ENCODE results near the gene RALGAPA2. TPM values are rescaled to one million over a fixed set of nuclear protein-coding genes. Genes with fewer than 3 reads are reported as not detected.

RALGAPA2 gene
- total and polyA plus RNA-seq, 10 donors = 1.2 to 55.2 (median 29.4) TPM

DNA sequence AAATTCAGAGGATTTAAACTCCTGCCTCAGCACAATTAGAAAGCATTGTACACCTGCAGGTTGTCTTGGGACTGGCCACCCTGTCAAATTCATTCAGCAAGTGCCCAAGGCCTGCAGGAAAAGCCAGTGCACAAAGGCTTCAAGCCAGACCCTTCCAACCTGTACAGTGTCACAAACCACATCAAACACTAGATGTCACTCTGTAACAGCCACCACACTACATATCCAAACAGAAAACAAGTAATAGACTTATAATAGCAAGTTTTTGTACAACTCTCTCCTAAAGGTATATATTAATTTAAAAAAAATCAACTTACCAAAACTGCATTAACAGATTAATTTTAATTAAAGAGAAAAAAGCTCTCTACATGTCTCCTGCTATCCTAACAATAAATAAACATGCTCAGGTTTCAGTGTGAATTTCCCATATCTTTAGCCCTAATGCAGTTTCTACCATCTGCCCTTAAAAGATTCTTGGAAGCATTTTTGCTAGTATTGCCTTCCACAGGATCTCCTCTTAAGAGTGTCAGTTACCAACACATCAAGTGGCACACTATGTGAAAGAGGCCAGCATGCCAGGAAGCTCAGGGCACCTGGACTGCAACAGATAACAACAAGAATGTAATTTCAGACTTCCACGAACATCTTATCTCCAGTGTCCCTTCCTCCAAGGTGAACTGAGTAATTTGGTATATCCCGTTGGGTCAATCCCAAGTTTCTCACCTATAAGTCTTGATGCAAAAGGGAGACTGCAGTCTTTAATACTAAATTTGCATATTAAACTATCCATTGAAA is 47.5 kb downstream of the RALGAPA2 start:
- Histone ChIP-seq H3K27ac (no peak overlapping the region), H3K27me3 (replicated peaks in 1 of 7) (no peaks in the 10 kb centered on the region), H3K36me3 (peaks cover 0 to 4% (median 0%) of the 10 kb centered on the region in 6 donors), H3K4me3 (no peak overlapping the region), H3K9me3 (no peaks in the 10 kb centered on the region), H3K4me1 (peaks cover 14 to 52% (median 41%) of the 10 kb centered on the region in 6 donors)
- intact Hi-C loops (cut with DNase I; ENCODE audit: low total_unique reads) = loop anchor here (5.0 kb wide), 1 partner anchor 157 kb away; no protein-coding TSS in a partner anchor
- no peak for DNase-seq
- TF ChIP-seq POLR2AphosphoS5 (IDR thresholded peaks at IDR 0.05) (no peak), CTCF (IDR thresholded peaks at IDR 0.05 in 8 of 11, conservative IDR thresholded peaks at IDR 0.05 in 3 of 11) (peak in 7 of 11 experiments; percentile 43 to 69 (median 49))
- 40 to 72% (median 47%) methylated on average over 2 of the region's 2 CpGs for WGBS, 5 donors

- DNase-seq = no peak
- H3K27me3 ChIP-seq (replicated peaks in 1 of 7) = no peaks in the 10 kb centered on the region
- intact Hi-C loops (cut with DNase I; ENCODE audit: low total_unique reads) = no loop called here
- no peaks in the 10 kb centered on the region for H3K36me3 ChIP-seq
- no peak for TF ChIP-seq POLR2A (IDR thresholded peaks at IDR 0.05)
- no peak for TF ChIP-seq CTCF (IDR thresholded peaks at IDR 0.05 in 8 of 11, conservative IDR thresholded peaks at IDR 0.05 in 3 of 11)
- TF ChIP-seq POLR2AphosphoS5 (IDR thresholded peaks at IDR 0.05) = no peak
- no peaks in the 10 kb centered on the region for H3K9me3 ChIP-seq
- whole genome bisulfite sequencing, 5 donors = 85 to 94% (median 92%) methylated on average over 3 of the region's 3 CpGs
- H3K4me1 ChIP-seq = peaks cover 12 to 52% (median 34%) of the 10 kb centered on the region in 6 donors
- H3K27ac ChIP-seq = no peak overlapping the region
- no peak overlapping the region for H3K4me3 ChIP-seq
Measured at GRCh38 chr20:20663841-20664240, 48.6 kb downstream of the RALGAPA2 start.

DNA sequence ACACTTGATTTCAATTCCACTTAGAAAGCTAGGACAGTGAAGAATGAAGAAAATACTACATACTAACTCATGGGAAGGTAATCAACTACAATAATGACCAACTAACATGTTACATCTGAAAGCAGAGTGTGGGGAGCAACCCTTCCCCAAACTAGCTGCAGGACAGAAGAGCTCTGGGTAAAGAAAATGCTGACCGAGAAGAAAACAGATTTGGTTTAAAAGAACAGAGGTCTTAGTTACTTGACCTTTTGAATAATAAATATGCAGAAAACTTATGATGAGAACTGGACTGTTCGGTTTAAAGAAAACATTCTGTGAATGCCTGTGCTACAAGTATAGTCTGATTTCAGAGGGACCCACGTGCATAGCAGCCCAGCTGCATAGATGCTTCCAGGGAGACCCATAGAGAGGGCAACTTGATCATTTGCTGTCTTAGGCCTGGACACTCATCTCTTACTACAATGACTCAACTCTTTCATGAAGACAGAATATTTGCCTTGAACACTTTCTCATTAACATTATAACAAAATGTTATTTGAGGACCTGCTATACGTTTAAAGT is 53.5 kb downstream of the RALGAPA2 start:
- H3K9me3 ChIP-seq = no peaks in the 10 kb centered on the region
- H3K27me3 ChIP-seq (replicated peaks in 1 of 7) = no peaks in the 10 kb centered on the region
- no peak for TF ChIP-seq POLR2AphosphoS5 (IDR thresholded peaks at IDR 0.05)
- TF ChIP-seq CTCF (IDR thresholded peaks at IDR 0.05 in 8 of 11, conservative IDR thresholded peaks at IDR 0.05 in 3 of 11) = no peak
- no peak for TF ChIP-seq POLR2A (IDR thresholded peaks at IDR 0.05)
- H3K4me1 ChIP-seq = peaks cover 0 to 11% (median 0%) of the 10 kb centered on the region in 6 donors
- WGBS, 5 donors = 67 to 87% (median 84%) methylated on average over 4 of the region's 4 CpGs
- DNase-seq = no peak
- peak overlapping the region in 1 of 8 donors; percentile 2 for H3K27ac ChIP-seq
- peaks cover 0 to 16% (median 0%) of the 10 kb centered on the region in 6 donors for H3K36me3 ChIP-seq
- no peak overlapping the region for H3K4me3 ChIP-seq
- intact Hi-C loops (cut with DNase I; ENCODE audit: low total_unique reads) = no loop called here

DNA sequence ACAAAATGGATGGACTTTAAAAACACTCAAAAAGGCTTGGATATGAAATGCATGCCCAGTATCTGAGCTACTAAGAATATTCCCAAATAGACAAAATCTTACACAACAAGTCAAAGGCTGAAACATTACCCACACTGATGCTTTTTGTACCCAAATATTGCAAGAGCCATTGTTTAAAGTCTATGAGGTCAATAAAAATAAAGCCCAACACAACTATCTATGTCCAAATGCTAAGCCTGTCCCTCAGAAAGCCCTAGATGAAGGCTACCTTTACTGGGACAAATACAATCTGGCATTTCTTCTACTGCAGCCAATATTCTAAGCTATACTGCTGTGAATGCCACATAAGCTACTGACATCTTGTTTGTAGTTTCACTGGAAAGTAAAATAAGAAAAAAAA is 54.3 kb downstream of the RALGAPA2 start:
- no peak for DNase-seq
- Histone ChIP-seq H3K27me3 (replicated peaks in 1 of 7) (no peaks in the 10 kb centered on the region), H3K27ac (no peak overlapping the region), H3K4me1 (peaks cover 0 to 11% (median 0%) of the 10 kb centered on the region in 6 donors), H3K36me3 (peaks cover 0 to 16% (median 0%) of the 10 kb centered on the region in 6 donors), H3K9me3 (no peaks in the 10 kb centered on the region), H3K4me3 (no peak overlapping the region)
- TF ChIP-seq POLR2AphosphoS5 (IDR thresholded peaks at IDR 0.05) (no peak), CTCF (IDR thresholded peaks at IDR 0.05 in 8 of 11, conservative IDR thresholded peaks at IDR 0.05 in 3 of 11) (no peak), POLR2A (IDR thresholded peaks at IDR 0.05) (no peak)
- intact Hi-C loops (cut with DNase I; ENCODE audit: low total_unique reads) = no loop called here

Measured in spleen (tissue), 11 donors.